HG03060 (cell line): ENCODE measurements around the gene RPS4Y2.

Experiments used
- ATAC-seq: cut with Tn5 transposase; IDR thresholded peaks from one replicate; pipeline ENCODE4 v1.9.1; 2021; ENCODE audit warnings: low read depth, moderate number of reproducible peaks; ENCODE audit not compliant: unreplicated experiment

The RPS4Y2 gene

DNA sequence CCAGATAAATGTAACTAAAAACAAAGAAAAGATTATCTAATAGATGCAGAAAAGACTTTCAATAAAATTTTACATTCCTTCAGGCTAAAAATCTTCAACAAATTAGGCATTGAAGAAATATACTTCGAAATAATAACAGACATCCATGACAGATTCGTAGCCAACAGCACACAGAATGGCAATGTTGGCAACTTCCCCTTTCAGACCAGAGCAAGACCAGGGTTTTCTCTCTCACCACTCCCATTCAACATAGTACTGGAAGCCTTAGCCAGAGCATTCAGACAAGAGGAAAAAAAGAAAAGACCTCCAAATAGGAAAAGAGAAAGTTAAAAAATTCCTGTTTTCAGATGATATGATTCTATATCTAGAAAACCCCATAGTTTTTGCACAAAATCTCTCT lies 61.2 kb downstream of the RPS4Y2 start:
- no peak for ATAC-seq
